ENCODE results near the gene NOTCH2.

The NOTCH2 gene

GRCh38 chr1:119937198-119937597, 132.3 kb downstream of the NOTCH2 start:
- DNase-seq: no peak

- no peak for DNase-seq
These were observed 133.5 kb downstream of the NOTCH2 start for GRCh38 chr1:119935915-119936314.

GRCh38 chr1:119935373-119935772, 134.1 kb downstream of the NOTCH2 start:
- no peak for DNase-seq

GRCh38 chr1:119933397-119933796, 136.1 kb downstream of the NOTCH2 start:
- DNase-seq: no peak

- no peak for DNase-seq
These were observed 139.7 kb downstream of the NOTCH2 start for GRCh38 chr1:119929643-119930315.

- no peak for DNase-seq
These were observed 142.9 kb downstream of the NOTCH2 start for GRCh38 chr1:119926553-119926952.

- DNase-seq: no peak
These were observed 144.2 kb downstream of the NOTCH2 start for GRCh38 chr1:119924948-119925898.

GRCh38 chr1:119920104-119920968, 149.1 kb downstream of the NOTCH2 start:
- DNase-seq: no peak

GRCh38 chr1:119919241-119919640, 150.2 kb downstream of the NOTCH2 start:
- DNase-seq: no peak

- DNase-seq: no peak
These were observed 151.2 kb downstream of the NOTCH2 start for GRCh38 chr1:119918301-119918700.

- DNase-seq: no peak
These were observed 152.0 kb downstream of the NOTCH2 start for GRCh38 chr1:119917304-119918055.

- DNase-seq: no peak
These were observed 153.9 kb downstream of the NOTCH2 start for GRCh38 chr1:119915517-119915916.

GRCh38 chr1:119914071-119914470, 155.4 kb downstream of the NOTCH2 start:
- DNase-seq: no peak

GRCh38 chr1:119912963-119913362, 156.5 kb downstream of the NOTCH2 start:
- DNase-seq: no peak

- no peak for DNase-seq
These were observed 157.7 kb downstream of the NOTCH2 start for GRCh38 chr1:119911775-119912174.

- no peak for DNase-seq
These were observed 158.8 kb downstream of the NOTCH2 start for GRCh38 chr1:119910618-119911017.

GRCh38 chr1:119909890-119910596, 159.4 kb downstream of the NOTCH2 start:
- DNase-seq: no peak

- no peak for DNase-seq
These were observed 160.8 kb downstream of the NOTCH2 start for GRCh38 chr1:119908661-119909060.

- DNase-seq: no peak
These were observed 162.4 kb downstream of the NOTCH2 start for GRCh38 chr1:119906927-119907652.

GRCh38 chr1:119903443-119903835, 166.0 kb downstream of the NOTCH2 start:
- DNase-seq: no peak

All from islet precursor cell (in vitro differentiated cells).